Eye (tissue), 1 donor: Measurements from ENCODE around the gene KIF16B.
"Not testable (repeated sequence)": the region's sequence is repeated elsewhere in the genome, so short reads cannot be mapped to it uniquely, and the experiment has no call there.

ENCODE experiments used
- DNase-seq: peaks from one replicate; pipeline ENCODE4 v3.0.0-alpha.2; 2015

The KIF16B gene

GRCh38 chr20:16590041-16590633 lies 16.9 kb upstream of the KIF16B start:
- DNase-seq = no peak

- DNase-seq = no peak
Observed at GRCh38 chr20:16589623-16590022, 16.4 kb upstream of the KIF16B start.

- DNase-seq = no peak
Observed at GRCh38 chr20:16588241-16588640, 15.0 kb upstream of the KIF16B start.

GRCh38 chr20:16587066-16587465 lies 13.8 kb upstream of the KIF16B start:
- DNase-seq = no peak

GRCh38 chr20:16583474-16583873 lies 10.2 kb upstream of the KIF16B start:
- DNase-seq = no peak

- DNase-seq = no peak
Observed at GRCh38 chr20:16581241-16581640, 8.0 kb upstream of the KIF16B start.

- DNase-seq = no peak
Observed at GRCh38 chr20:16580620-16581019, 7.4 kb upstream of the KIF16B start.

- DNase-seq = peak; percentile 84
Observed at GRCh38 chr20:16580147-16580546, 6.9 kb upstream of the KIF16B start.

GRCh38 chr20:16576219-16576618 lies 3.0 kb upstream of the KIF16B start:
- no peak for DNase-seq

- DNase-seq = no peak
Observed at GRCh38 chr20:16575390-16576140, 2.3 kb upstream of the KIF16B start.

- DNase-seq = peak; percentile 87
Observed at GRCh38 chr20:16574656-16575355, 1.6 kb upstream of the KIF16B start.

GRCh38 chr20:16571333-16571732 lies 1.9 kb downstream of the KIF16B start:
- no peak for DNase-seq

- no peak for DNase-seq
Observed at GRCh38 chr20:16569246-16570153, 3.7 kb downstream of the KIF16B start.

- no peak for DNase-seq
Observed at GRCh38 chr20:16566080-16566479, 7.2 kb downstream of the KIF16B start.

- DNase-seq = not testable (repeated sequence)
Observed at GRCh38 chr20:16564079-16564478, 9.2 kb downstream of the KIF16B start.

- DNase-seq = no peak
Observed at GRCh38 chr20:16563066-16563806, 10.0 kb downstream of the KIF16B start.

GRCh38 chr20:16562259-16562658 lies 11.0 kb downstream of the KIF16B start:
- no peak for DNase-seq

- no peak for DNase-seq
Observed at GRCh38 chr20:16560661-16561060, 12.6 kb downstream of the KIF16B start.

- DNase-seq = no peak
Observed at GRCh38 chr20:16560216-16560615, 13.0 kb downstream of the KIF16B start.

- no peak for DNase-seq
Observed at GRCh38 chr20:16556301-16556700, 16.9 kb downstream of the KIF16B start.

GRCh38 chr20:16555754-16556153 lies 17.5 kb downstream of the KIF16B start:
- no peak for DNase-seq
